ENCODE results near the gene TUBA3E.
"Not testable (repeated sequence)": the region's sequence is repeated elsewhere in the genome, so short reads cannot be mapped to it uniquely, and the experiment has no call there.

The TUBA3E gene

GRCh38 chr2:130228467-130229160, 30.4 kb upstream of the TUBA3E start:
- not testable (repeated sequence) for H3K36me3 ChIP-seq (ENCODE audit: control insufficient read depth, insufficient read depth, low read length); H3K27ac ChIP-seq (ENCODE audit: low read depth, low read length); H3K27me3 ChIP-seq (ENCODE audit: control insufficient read depth, insufficient read depth, low read length); H3K4me1 ChIP-seq (ENCODE audit: control insufficient read depth, insufficient read depth, low read length); H3K4me3 ChIP-seq (ENCODE audit: low read depth, low read length); H3K9ac ChIP-seq (ENCODE audit: low read depth, low read length); H3K9me3 ChIP-seq (ENCODE audit: control insufficient read depth, insufficient read depth, low read length)

- H3K9ac ChIP-seq (ENCODE audit: low read depth, low read length); H3K36me3 ChIP-seq (ENCODE audit: control insufficient read depth, insufficient read depth, low read length); H3K4me1 ChIP-seq (ENCODE audit: control insufficient read depth, insufficient read depth, low read length); H3K9me3 ChIP-seq (ENCODE audit: control insufficient read depth, insufficient read depth, low read length); H3K27me3 ChIP-seq (ENCODE audit: control insufficient read depth, insufficient read depth, low read length); H3K4me3 ChIP-seq (ENCODE audit: low read depth, low read length); H3K27ac ChIP-seq (ENCODE audit: low read depth, low read length): not testable (repeated sequence)
These were observed 29.8 kb upstream of the TUBA3E start for GRCh38 chr2:130228005-130228404.

GRCh38 chr2:130222523-130222922, 24.3 kb upstream of the TUBA3E start:
- H3K9ac ChIP-seq (ENCODE audit: low read depth, low read length); H3K27me3 ChIP-seq (ENCODE audit: control insufficient read depth, insufficient read depth, low read length); H3K9me3 ChIP-seq (ENCODE audit: control insufficient read depth, insufficient read depth, low read length); H3K36me3 ChIP-seq (ENCODE audit: control insufficient read depth, insufficient read depth, low read length); H3K27ac ChIP-seq (ENCODE audit: low read depth, low read length); H3K4me3 ChIP-seq (ENCODE audit: low read depth, low read length); H3K4me1 ChIP-seq (ENCODE audit: control insufficient read depth, insufficient read depth, low read length): not testable (repeated sequence)

GRCh38 chr2:130220505-130220904, 22.3 kb upstream of the TUBA3E start:
- not testable (repeated sequence) for H3K9me3 ChIP-seq (ENCODE audit: control insufficient read depth, insufficient read depth, low read length); H3K27me3 ChIP-seq (ENCODE audit: control insufficient read depth, insufficient read depth, low read length); H3K4me1 ChIP-seq (ENCODE audit: control insufficient read depth, insufficient read depth, low read length)

GRCh38 chr2:130219147-130219546, 20.9 kb upstream of the TUBA3E start:
- not testable (repeated sequence) for H3K4me3 ChIP-seq (ENCODE audit: low read depth, low read length); H3K9me3 ChIP-seq (ENCODE audit: control insufficient read depth, insufficient read depth, low read length); H3K4me1 ChIP-seq (ENCODE audit: control insufficient read depth, insufficient read depth, low read length); H3K9ac ChIP-seq (ENCODE audit: low read depth, low read length); H3K27ac ChIP-seq (ENCODE audit: low read depth, low read length); H3K27me3 ChIP-seq (ENCODE audit: control insufficient read depth, insufficient read depth, low read length); H3K36me3 ChIP-seq (ENCODE audit: control insufficient read depth, insufficient read depth, low read length)

More at GRCh38 chr2:130220505-130220904, 22.3 kb upstream of the TUBA3E start:
- H3K36me3 ChIP-seq (ENCODE audit: control insufficient read depth, insufficient read depth, low read length); H3K4me3 ChIP-seq (ENCODE audit: low read depth, low read length); H3K9ac ChIP-seq (ENCODE audit: low read depth, low read length); H3K27ac ChIP-seq (ENCODE audit: low read depth, low read length): not testable (repeated sequence)

- H3K9ac ChIP-seq (ENCODE audit: low read depth, low read length); H3K4me1 ChIP-seq (ENCODE audit: control insufficient read depth, insufficient read depth, low read length); H3K27ac ChIP-seq (ENCODE audit: low read depth, low read length); H3K36me3 ChIP-seq (ENCODE audit: control insufficient read depth, insufficient read depth, low read length); H3K4me3 ChIP-seq (ENCODE audit: low read depth, low read length); H3K9me3 ChIP-seq (ENCODE audit: control insufficient read depth, insufficient read depth, low read length); H3K27me3 ChIP-seq (ENCODE audit: control insufficient read depth, insufficient read depth, low read length): not testable (repeated sequence)
These were observed 8.8 kb upstream of the TUBA3E start for GRCh38 chr2:130207051-130207450.

- H3K4me3 ChIP-seq (ENCODE audit: low read depth, low read length); H3K9ac ChIP-seq (ENCODE audit: low read depth, low read length); H3K27ac ChIP-seq (ENCODE audit: low read depth, low read length); H3K36me3 ChIP-seq (ENCODE audit: control insufficient read depth, insufficient read depth, low read length); H3K27me3 ChIP-seq (ENCODE audit: control insufficient read depth, insufficient read depth, low read length); H3K9me3 ChIP-seq (ENCODE audit: control insufficient read depth, insufficient read depth, low read length); H3K4me1 ChIP-seq (ENCODE audit: control insufficient read depth, insufficient read depth, low read length): not testable (repeated sequence)
These were observed 4.9 kb upstream of the TUBA3E start for GRCh38 chr2:130203150-130203549.

- H3K36me3 ChIP-seq (ENCODE audit: control insufficient read depth, insufficient read depth, low read length); H3K27me3 ChIP-seq (ENCODE audit: control insufficient read depth, insufficient read depth, low read length); H3K9ac ChIP-seq (ENCODE audit: low read depth, low read length); H3K9me3 ChIP-seq (ENCODE audit: control insufficient read depth, insufficient read depth, low read length); H3K4me3 ChIP-seq (ENCODE audit: low read depth, low read length); H3K4me1 ChIP-seq (ENCODE audit: control insufficient read depth, insufficient read depth, low read length); H3K27ac ChIP-seq (ENCODE audit: low read depth, low read length): not testable (repeated sequence)
These were observed 4.3 kb upstream of the TUBA3E start for GRCh38 chr2:130202518-130202917.

- H3K9ac ChIP-seq (ENCODE audit: low read depth, low read length); H3K36me3 ChIP-seq (ENCODE audit: control insufficient read depth, insufficient read depth, low read length); H3K27ac ChIP-seq (ENCODE audit: low read depth, low read length): not testable (repeated sequence)
These were observed 2.2 kb downstream of the TUBA3E start for GRCh38 chr2:130196052-130196451.

GRCh38 chr2:130195089-130195635, 3.1 kb downstream of the TUBA3E start:
- H3K27me3 ChIP-seq (ENCODE audit: control insufficient read depth, insufficient read depth, low read length); H3K27ac ChIP-seq (ENCODE audit: low read depth, low read length): not testable (repeated sequence)

More at GRCh38 chr2:130196052-130196451, 2.2 kb downstream of the TUBA3E start:
- not testable (repeated sequence) for H3K27me3 ChIP-seq (ENCODE audit: control insufficient read depth, insufficient read depth, low read length); H3K4me1 ChIP-seq (ENCODE audit: control insufficient read depth, insufficient read depth, low read length); H3K4me3 ChIP-seq (ENCODE audit: low read depth, low read length); H3K9me3 ChIP-seq (ENCODE audit: control insufficient read depth, insufficient read depth, low read length)

GRCh38 chr2:130193824-130194223, 4.4 kb downstream of the TUBA3E start:
- H3K9me3 ChIP-seq (ENCODE audit: control insufficient read depth, insufficient read depth, low read length); H3K36me3 ChIP-seq (ENCODE audit: control insufficient read depth, insufficient read depth, low read length); H3K4me1 ChIP-seq (ENCODE audit: control insufficient read depth, insufficient read depth, low read length); H3K4me3 ChIP-seq (ENCODE audit: low read depth, low read length); H3K9ac ChIP-seq (ENCODE audit: low read depth, low read length); H3K27me3 ChIP-seq (ENCODE audit: control insufficient read depth, insufficient read depth, low read length); H3K27ac ChIP-seq (ENCODE audit: low read depth, low read length): not testable (repeated sequence)

More at GRCh38 chr2:130195089-130195635, 3.1 kb downstream of the TUBA3E start:
- H3K36me3 ChIP-seq (ENCODE audit: control insufficient read depth, insufficient read depth, low read length); H3K4me1 ChIP-seq (ENCODE audit: control insufficient read depth, insufficient read depth, low read length); H3K4me3 ChIP-seq (ENCODE audit: low read depth, low read length); H3K9me3 ChIP-seq (ENCODE audit: control insufficient read depth, insufficient read depth, low read length); H3K9ac ChIP-seq (ENCODE audit: low read depth, low read length): not testable (repeated sequence)
